DMS53 (cell line): ENCODE measurements around the gene QRICH2.
"Not testable (repeated sequence)": the region's sequence is repeated elsewhere in the genome, so short reads cannot be mapped to it uniquely, and the experiment has no call there.

Experiments
- DNase-seq: peaks from one replicate; lab custom pipeline; 2025; lab: John Stamatoyannopoulos, UW

The QRICH2 gene

GRCh38 chr17:76331083-76331482 lies 23.0 kb upstream of the QRICH2 start:
- peak; percentile 57 for DNase-seq

GRCh38 chr17:76329664-76330063 lies 21.6 kb upstream of the QRICH2 start:
- DNase-seq = no peak

DNA sequence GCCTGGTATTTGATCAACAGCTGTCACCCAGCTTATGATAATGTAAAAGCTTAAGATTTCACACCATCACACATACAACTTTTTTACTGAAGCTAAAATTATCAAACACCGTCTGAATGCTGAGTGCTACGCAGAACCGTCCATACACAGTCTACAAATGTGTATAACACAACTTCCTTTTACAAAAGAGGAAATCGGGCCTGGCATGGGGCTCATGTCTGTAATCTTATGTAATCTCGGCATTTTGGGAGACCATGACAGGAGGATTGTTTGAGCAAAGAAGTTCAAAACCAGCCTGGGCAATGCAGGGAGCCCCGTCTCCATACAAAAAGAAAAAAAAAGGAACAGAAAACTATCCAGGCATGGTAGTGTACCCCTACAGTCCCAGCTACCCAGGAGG lies 19.6 kb upstream of the QRICH2 start:
- no peak for DNase-seq

GRCh38 chr17:76326306-76326705 lies 18.2 kb upstream of the QRICH2 start:
- DNase-seq = no peak

GRCh38 chr17:76318586-76318985 lies 10.5 kb upstream of the QRICH2 start:
- no peak for DNase-seq

DNA sequence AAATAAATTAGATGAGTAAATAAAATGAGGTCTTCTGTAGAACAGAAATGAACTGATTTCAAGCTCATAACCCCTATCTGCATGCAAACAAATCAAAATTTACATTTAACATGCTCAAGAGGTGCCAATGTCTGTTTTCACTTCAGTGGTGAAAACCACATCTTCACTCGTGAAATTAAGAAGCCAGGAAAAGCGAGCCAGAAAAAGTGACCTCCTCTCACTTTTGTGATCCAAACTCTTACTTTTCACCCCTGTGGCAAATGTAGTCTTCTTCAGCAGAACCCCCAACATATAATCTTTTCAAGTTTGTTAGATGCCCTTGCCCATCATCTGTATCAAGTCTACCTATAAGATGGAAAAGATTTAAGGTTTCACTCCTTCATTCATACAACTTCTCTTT lies 9.5 kb upstream of the QRICH2 start:
- no peak for DNase-seq

DNA sequence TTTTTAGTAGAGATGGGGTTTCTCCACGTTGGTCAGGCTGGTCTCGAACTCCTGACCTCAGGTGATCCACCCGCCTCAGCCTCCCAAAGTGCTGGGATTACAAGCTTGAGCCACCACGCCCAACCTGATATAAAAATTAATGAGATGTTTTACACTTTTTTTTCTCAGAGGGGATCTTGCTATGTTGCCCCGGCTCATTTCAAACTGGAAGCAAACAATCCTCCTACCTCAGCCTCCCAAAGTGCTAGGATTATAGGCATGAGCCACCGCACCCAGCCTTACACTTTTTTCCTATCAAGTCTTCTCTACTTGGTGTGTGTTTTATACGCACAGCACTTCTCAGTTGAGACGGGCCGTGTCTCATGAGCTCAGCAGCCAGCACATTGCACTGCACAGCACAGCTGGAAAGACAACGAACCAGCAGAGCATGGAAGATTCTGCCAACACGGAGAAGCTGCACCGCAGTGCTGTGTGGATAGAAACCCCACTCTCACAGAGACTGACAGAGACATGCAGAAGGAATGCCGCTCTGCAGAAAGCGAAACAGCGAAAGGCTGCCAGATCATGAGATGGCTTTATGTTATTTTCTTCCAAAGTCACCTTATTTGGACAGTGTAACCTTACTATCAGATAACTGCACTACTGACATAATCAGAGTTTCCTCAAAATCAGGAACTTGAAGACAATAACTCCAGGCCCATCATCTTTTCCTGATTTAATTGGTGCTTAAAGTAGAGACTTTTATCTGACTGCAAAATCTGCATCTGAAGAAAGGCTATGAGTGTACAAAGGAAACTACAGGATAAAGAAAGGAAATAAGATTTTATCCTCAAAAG lies 6.5 kb upstream of the QRICH2 start:
- DNase-seq = no peak

DNA sequence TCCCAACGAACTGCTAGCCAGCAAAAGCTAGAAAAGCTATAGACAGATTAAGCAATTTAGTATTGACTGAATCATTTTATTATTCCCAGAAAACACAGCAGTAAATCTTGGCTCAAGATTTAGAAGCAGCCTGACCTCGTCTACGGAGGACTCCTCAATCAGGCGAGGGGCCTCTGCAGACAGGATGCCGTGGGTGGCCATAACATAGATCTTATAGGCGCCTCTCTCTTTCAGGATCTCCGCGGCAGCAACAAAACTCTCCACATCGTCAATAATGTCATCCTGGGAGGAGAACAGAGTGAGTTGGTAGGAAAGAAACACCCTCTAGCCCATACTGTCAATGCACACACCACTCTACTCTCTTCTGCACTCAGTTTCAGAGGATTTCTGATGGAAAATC lies 4.7 kb upstream of the QRICH2 start:
- no peak for DNase-seq

GRCh38 chr17:76309461-76309860 lies 1.4 kb upstream of the QRICH2 start:
- DNase-seq = no peak

DNA sequence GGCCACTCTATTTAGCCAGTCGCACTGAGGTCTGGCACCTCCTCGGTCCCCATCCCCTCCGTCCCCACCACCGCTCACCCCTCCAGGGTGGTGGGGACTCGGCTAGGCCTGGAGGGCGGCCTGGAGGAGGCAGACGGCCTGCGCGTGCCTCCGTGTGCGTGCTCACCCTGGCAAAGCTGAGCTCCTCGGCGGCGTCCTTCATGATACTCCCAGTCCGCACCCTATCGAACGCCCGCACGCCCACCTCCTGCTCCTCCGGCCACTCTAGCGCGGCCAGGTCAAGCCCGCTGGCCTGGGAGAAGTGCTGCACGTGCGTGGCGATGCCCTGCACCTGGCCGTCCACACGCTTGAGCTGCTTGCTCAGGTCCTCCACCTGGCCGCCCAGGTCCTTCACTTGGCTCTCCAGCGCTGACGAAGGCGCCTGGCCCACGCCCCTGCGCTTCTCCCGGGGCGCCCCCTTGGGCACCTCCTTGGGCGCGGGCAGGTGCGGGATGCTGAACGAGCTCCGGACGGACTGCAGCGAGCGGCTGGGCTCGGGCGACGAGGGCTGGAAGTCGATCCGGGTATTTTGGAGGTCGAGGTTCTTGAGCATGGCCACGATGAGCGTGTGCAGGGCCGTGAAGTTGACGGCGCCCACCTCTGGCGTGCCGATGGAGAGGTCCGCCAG lies 644 bp downstream of the QRICH2 start:
- no peak for DNase-seq

GRCh38 chr17:76305135-76305454 lies 3.0 kb downstream of the QRICH2 start:
- DNase-seq = not testable (repeated sequence)

DNA sequence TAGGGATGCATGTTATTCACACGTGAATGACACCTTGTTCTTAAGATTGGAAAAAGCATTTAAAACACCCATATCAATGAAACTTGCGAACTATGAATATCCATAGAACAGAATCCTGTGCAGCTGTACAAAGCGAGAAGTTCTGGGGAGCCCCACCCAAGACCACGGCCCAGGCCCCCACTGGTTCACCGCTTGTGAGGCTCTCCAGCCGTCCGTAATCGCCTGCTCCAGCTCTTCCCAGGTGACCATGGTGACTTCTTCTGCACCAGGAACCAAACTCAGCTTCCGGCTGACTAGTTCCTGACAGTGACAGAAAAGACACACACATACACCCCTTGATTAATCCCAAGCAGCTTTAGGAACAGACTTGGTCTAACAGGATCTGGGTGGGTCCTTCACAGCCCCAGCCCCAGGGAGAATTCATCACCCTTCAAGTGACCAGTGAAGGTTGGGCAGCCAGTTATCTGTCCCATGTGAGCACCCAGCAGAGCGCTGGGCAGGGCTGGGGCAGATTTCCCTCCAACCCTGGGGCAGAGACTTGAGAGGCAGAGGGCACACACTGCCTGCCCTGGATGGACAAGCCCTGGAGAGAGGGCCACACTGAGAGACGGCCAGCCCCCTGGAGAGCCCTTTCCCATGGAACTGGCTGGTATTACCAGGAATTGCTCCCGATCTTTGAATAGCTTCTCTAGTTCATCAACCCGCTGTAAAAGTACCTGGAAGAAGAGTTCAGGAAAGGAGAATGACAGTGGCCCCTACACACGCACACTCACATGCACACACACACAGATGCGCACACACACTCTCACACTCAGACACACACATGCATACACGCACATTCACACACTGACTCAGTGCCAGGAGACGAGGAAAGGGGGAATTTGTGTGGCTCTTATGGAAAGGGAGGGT lies 3.6 kb downstream of the QRICH2 start:
- DNase-seq = no peak

DNA sequence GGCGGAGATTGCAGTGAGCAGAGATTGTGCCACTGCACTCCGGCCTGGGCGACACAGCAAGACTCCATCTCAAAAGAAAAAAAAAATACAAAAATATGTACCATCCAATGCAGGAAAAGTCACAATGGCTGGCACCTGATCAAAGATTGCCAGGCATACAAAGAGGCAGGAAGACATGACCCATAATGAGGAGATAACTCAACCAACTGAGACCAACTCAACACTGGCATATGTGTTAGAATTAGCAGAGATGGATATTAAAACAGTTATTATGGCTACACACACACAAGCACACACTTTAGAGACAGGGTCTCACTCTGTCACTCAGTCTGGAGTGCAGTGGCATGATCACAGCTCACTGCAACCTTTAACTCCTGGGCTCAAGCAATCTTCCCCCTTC lies 10.6 kb downstream of the QRICH2 start:
- no peak for DNase-seq

DNA sequence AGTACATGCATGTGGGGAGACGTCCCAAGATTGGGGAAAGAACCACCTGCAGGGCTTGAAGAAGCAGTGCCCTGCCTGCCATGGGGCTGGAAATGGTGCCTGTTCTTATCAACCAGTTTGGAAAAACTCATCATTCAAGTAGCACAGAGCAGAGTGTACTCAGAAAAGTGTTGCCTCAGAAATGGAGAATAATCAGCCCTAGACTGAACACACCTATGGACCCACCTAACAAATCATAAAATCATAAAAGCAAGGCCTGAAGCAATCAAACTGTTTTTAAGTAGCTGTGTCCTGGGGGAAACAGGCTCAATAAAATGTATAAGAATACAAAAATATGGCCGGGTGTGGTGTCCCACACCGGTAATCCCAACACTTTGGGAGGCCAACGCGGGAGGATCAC lies 11.2 kb downstream of the QRICH2 start:
- DNase-seq = no peak

- no peak for DNase-seq
These were observed 11.9 kb downstream of the QRICH2 start for GRCh38 chr17:76296186-76296585.

DNA sequence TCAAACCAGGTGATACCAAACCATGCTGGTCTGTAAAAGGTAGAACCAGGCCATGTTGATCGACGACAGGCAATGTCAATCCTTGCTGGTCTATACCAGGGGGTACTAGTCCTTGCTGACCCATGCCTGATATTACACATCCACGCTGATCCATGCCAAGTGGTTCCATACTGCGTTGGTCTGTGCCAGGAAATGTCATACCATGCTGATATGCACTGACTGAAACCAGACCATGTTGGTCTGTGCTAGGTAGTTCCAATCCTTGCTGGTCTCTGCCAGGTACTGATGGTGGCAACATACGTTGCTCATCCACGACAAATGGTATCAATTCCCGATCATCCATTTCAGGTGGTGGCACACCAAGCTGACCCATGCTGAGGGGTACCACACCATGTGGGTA lies 15.0 kb downstream of the QRICH2 start:
- no peak for DNase-seq

DNA sequence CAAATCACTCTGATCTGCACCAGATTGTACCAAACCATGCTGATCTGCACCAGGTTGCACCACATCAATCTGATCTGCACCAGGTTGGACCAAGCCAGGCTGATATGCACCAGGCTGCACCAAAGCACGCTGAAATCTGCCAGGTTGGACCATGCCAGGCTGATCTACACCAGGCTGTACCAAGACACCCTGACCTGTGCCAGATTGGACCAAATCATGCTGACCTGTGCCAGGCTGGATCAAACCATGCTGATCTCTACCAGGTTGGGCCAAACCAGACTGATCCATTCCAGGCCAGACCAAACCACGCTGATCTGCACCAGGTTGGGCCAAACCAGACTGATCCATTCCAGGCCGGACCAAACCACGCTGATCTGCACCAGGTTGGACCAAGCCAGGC lies 15.5 kb downstream of the QRICH2 start:
- DNase-seq = no peak

DNA sequence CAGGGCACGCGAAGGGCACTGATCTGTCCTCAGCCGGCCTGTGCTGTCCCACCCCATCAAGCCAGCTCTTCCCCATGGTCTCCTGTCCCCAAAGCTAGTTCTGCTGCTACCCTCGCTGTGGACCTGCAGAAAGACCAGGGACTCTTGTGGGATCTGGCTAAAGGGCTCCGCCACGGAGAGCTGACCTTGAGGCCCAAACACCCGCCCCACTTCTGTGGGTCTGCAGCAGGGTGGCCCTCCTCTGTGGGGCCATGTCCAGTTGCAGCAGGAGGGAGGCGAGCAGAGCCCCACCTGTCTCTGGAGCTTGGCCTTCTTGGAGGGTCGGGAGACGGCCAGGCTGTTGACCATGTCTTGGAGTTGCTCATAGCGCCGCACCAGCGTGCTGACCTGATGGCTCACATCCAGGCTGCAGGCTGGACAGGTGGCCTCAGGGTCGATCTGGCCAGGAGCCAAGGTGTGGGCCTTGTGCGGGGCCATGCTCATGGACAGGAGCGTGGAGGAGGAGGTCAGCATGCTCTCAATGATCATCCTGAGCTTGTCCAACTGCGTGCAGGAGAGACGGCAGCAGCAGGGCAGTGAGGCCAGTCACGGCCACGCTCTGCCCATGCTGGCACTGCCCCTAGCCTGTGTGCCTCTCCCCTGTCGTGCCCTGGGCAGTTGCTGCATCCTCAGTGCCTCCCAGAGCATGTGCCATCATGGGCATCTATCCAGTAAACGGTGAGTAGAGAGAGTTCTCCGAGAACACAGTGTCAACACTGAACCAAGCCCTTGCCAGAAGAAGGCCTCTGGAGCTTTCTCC lies 26.3 kb downstream of the QRICH2 start:
- no peak for DNase-seq

DNA sequence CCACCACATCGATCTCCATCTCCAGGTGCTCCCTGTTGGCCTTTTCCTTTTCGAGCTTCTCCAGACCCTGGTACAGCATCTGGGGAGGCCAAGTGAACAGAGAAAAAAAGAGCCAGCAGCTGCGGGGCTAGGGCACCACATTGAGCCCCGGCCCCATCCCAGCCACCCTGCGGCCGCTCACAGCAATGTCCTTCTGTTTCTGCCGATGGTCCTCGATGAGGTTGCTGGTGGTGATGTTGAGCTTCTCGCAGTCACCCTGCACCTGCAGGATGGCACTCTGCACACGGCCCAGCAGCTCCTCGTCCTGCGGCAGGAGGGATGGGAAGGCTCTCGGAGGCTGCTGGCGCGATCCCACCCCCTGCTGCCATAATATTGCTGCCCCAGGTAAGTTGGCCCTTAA lies 27.4 kb downstream of the QRICH2 start:
- DNase-seq = no peak

GRCh38 chr17:76279742-76280287 lies 28.3 kb downstream of the QRICH2 start:
- DNase-seq = no peak

DNA sequence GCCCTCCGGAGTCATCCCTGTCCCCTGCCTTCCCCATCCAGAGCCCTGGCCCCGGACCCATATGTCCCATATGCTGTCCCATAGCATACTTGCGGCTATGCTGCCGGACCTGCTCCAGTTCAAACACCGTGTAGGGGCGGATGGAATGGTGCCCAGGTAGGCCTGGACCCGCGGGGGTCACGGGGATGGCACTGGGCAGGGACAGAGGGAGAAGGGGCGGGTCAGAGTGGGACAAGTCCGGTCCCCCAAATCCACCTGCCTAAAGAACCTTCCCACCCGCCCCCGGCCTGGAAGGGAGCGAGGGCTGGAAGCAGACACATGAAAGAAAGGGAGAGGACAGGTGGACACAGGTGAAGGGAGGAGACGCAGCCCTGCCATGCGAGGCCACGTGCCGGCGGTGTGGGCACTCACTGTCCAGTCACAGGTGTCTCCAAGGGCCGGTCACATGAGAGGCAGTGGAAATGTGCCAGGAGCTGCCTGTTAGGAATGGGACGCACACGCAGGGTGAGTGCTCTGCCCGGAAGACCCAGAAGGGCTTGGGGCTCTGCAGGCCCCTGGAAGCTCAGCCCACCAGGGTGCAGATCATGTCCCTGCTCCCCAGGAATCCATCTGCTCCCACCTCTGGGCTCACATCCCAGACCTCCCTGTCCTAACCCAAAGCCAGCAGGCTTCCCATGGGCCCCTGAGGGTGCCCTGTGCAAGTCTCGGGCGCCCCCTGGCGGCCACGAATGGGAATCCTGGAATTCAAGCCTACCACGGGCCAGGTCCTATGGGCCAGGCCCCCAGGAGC lies 28.9 kb downstream of the QRICH2 start:
- peak; percentile 92 for DNase-seq
